Skeletal muscle tissue (tissue), 4 donors: ENCODE results near the gene PAXX. TPM values are rescaled to one million over a fixed set of nuclear protein-coding genes. Genes with fewer than 3 reads are reported as not detected.

Experiments
- H3K27ac ChIP-seq: one replicate; pipeline ENCODE4 v1.7.0; 2013; ENCODE audit warnings: mild to moderate bottlenecking, low read depth, low read length, inconsistent platforms
- H3K27me3 ChIP-seq, 3 donors: one replicate each; pipeline ENCODE4 v1.7.0; 2013; ENCODE audit warnings: low read length in 3 of 3; ENCODE audit not compliant: control insufficient read depth in 3 of 3, insufficient read depth in 3 of 3
- H3K36me3 ChIP-seq, 3 donors: one replicate each; pipeline ENCODE4 v1.7.0; 2013; ENCODE audit warnings: low read length in 3 of 3; ENCODE audit not compliant: control insufficient read depth in 3 of 3, insufficient read depth in 3 of 3
- H3K4me1 ChIP-seq, 3 donors: one replicate each; pipeline ENCODE4 v1.7.0; 2013; ENCODE audit warnings: low read length in 3 of 3, mild to moderate bottlenecking in 3 of 3; ENCODE audit not compliant: control insufficient read depth in 3 of 3, insufficient read depth in 3 of 3
- H3K4me3 ChIP-seq, 3 donors: one replicate each; pipeline ENCODE4 v1.7.0; 2013; ENCODE audit warnings: low read length in 3 of 3
- H3K9ac ChIP-seq, 3 donors: one replicate each; pipeline ENCODE4 v1.7.0; 2013; ENCODE audit warnings: low read length in 3 of 3, mild to moderate bottlenecking in 3 of 3, moderate library complexity in 2 of 3, low read depth in 1 of 3
- H3K9me3 ChIP-seq, 3 donors: one replicate each; pipeline ENCODE4 v1.7.0; 2013; ENCODE audit warnings: low read length in 3 of 3; ENCODE audit not compliant: control insufficient read depth in 3 of 3
- total RNA-seq: library from RNA; depleted of rRNA; stranded (reverse); fragments of >200 nt; gene quantifications from one replicate; pipeline ENCODE4 v1.2.3, GENCODE V29; 2014
- donor health status: Osteomylitis.

The PAXX gene
- total RNA-seq, 1 donor from 2014 or later, result 2.1 TPM

DNA sequence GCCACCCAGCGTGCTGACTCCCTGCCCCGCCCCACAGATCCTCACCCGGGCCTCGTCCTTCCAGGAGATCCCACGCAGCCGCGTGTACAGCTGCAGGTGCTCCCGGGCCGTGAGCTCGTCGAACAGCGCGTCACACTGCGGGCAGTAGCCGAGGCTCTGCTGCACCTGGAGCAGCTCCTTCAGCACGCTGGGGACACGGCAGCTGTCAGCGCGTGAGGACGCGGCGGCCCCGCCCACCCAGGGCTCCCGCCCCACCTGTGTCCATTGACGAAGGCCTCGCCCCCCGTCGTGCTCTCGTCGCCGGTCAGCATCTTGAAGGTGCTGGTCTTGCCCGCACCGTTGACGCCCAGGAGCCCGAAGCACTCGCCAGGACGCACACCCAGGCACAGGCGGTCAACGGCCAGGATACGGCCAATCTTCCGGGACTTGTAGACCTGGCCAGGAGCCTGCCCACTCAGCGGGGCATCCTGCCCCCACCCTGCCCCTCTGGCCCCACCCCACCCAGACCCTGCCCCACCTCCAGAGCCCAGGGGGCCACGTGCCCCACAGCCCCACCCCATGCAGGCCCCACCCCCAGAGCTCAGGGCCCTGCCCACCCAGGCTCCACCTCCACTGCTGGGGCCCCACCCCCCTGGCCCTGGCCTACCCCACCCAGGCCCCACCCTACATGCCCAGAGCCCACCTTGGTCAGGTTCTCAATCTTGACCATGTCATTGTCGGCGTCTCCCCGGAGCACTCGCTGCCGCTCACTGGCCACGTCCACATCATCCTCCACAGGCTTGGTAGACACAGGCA, 17.9 kb downstream of the PAXX start:
- H3K9ac ChIP-seq, result no peak overlapping the region
- H3K4me1 ChIP-seq, result no peaks in the 10 kb centered on the region
- peaks cover 11 to 24% (median 22%) of the 10 kb centered on the region in 3 donors for H3K36me3 ChIP-seq
- H3K27ac ChIP-seq, result no peak overlapping the region
- H3K4me3 ChIP-seq, result no peak overlapping the region
- no peaks in the 10 kb centered on the region for H3K9me3 ChIP-seq
- no peaks in the 10 kb centered on the region for H3K27me3 ChIP-seq

DNA sequence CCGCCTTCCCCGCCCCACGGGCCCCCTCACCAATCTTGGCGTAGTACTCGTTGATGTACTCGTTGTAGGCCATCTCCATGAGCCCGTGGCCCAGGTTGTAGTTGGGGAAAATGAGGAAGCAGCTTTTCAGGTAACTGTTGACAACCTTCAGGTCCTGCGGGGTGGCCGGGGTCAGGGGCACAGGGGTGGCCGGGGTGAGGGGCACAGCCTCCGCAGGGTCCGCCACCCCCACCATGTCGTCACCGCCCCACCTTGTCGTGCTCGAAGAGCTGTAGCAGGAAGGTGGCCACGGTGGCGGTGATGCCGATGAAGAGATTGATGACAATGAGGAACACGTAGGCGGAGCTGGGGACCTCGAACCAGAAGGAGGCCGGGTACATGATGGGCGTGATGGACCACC, 18.9 kb downstream of the PAXX start:
- no peak overlapping the region for H3K4me3 ChIP-seq
- H3K36me3 ChIP-seq, result peaks cover 17 to 29% (median 29%) of the 10 kb centered on the region in 3 donors
- no peaks in the 10 kb centered on the region for H3K4me1 ChIP-seq
- H3K27me3 ChIP-seq, result no peaks in the 10 kb centered on the region
- H3K9me3 ChIP-seq, result no peaks in the 10 kb centered on the region
- H3K9ac ChIP-seq, result no peak overlapping the region
- no peak overlapping the region for H3K27ac ChIP-seq

DNA sequence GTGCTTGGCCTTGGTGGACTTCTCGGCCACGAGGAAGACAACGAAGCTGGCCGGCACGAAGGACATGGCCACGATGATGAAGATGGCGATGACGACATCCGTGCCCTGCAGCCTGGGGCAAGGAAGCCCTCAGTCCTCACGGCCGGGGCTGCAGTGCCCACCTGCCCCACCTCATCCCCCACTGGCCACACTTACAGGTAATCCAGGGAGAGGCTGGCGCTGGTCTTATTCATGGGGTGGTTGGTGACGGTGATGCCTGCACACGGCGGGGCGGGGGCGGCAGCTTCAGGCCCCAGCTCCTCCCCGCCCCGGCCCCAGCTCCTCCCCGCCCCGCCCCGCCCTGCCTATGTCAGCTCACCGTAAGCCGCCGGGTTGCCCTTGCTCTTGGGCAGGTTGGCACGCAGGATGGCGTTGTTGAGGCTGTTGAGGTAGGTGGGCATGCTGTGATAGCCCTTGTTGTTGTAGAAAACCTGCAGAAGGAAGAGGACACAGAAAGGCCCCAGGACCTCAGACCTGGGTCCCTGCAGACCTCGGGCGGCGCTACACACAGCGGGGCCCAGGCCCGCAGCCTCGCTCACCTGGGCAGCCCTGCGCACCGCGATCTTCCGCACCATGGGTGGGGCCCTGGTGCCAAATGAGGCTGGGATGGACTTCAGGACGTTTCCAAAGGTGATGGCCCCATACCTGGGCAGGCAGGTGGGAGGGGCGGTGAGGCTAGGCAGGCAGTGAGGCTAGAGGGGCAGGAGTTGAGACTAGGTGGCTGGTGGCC, 19.9 kb downstream of the PAXX start:
- Histone ChIP-seq H3K27ac (no peak overlapping the region), H3K4me3 (no peak overlapping the region), H3K27me3 (no peaks in the 10 kb centered on the region), H3K36me3 (peaks cover 22 to 35% (median 34%) of the 10 kb centered on the region in 3 donors), H3K9me3 (no peaks in the 10 kb centered on the region), H3K4me1 (no peaks in the 10 kb centered on the region), H3K9ac (no peak overlapping the region)

DNA sequence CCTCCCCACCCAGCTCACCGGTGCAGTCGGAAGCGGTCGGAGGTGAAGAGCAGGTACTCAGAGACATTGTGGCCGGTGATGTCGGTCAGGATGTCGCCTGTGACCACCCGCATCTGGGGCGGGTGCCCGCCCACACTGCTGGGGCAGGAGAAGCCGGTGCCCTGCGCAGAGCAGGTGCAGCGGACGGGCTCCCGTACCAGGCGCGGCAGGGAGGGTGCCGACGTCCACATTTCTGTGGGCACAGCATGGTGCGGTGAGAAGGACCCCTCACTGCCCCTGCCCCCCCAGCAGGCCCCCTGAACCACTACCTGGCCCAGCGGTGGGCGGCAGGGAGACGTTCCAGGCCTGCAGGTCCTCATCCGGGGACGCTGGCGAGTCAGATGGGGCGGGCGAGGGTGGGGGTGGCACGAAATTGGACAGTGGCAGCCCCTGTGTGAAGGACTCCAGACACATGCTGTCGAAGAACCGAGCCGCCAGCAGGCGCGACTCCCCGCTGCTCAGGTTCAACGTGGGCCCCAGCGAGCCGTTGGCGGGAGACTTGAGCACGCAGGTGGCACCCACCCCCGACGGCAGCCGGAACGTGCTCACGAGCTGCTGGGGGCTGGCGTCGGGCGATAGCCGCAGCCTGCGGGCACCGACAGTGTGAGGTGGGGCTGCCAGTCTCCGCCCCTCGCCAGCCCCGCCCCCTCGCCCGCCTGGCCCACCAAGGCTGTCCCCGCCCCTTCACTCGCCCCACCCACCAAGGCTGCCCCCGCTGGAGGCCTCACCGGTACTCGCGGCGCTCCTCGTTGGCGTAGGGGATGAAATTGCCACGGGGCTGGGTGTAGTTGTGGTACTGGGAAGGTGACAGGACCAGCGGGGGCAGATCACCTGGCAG, 20.7 kb downstream of the PAXX start:
- peaks cover 25 to 39% (median 36%) of the 10 kb centered on the region in 3 donors for H3K36me3 ChIP-seq

DNA sequence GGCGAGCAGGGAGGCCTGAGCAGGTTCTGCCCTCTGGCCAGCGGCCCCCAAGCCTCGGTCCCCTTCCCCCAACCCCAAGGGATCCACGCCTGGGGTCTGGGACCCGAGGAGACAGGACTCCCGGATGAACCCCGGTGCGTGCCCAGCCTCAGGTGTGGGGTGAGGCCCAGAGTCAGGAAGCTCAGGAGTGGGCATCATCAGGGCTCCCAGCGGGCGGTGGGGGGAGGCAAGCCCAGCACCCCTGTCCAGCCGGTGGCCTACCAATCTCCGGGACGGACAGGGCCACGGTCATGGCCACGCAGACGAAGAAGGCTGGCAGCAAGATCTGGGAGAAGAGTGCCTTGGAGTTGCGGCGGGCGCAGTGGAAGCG, 21.3 kb downstream of the PAXX start:
- Histone ChIP-seq H3K9ac (no peak overlapping the region), H3K4me3 (no peak overlapping the region), H3K27ac (no peak overlapping the region), H3K36me3 (peaks cover 25 to 39% (median 36%) of the 10 kb centered on the region in 3 donors), H3K27me3 (no peaks in the 10 kb centered on the region), H3K4me1 (no peaks in the 10 kb centered on the region), H3K9me3 (no peaks in the 10 kb centered on the region)

More for the DNA sequence above, 20.7 kb downstream of the PAXX start:
- no peak overlapping the region for H3K9ac ChIP-seq
- no peaks in the 10 kb centered on the region for H3K4me1 ChIP-seq
- no peak overlapping the region for H3K4me3 ChIP-seq
- no peaks in the 10 kb centered on the region for H3K9me3 ChIP-seq
- no peaks in the 10 kb centered on the region for H3K27me3 ChIP-seq
- no peak overlapping the region for H3K27ac ChIP-seq

DNA sequence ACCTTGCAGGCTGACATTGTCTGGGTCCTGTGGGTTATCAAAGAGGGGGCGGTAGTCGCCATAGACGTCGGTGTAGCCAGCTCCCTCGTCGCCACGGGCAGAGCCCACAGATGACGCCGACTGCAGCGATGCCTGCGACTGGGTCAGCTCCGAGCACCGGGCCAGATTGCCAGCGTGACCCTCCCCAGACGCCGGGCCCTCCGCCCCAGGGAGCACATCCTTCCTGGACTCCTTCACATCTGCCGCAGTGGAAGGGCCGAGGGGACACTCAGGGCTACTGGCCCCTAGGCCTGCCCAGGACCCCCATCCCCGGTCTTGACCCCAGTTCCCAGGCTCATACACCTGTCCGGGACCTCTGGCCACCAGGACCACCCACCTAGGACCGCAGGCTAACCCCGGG, 21.9 kb downstream of the PAXX start:
- no peaks in the 10 kb centered on the region for H3K9me3 ChIP-seq
- peaks cover 25 to 41% (median 36%) of the 10 kb centered on the region in 3 donors for H3K36me3 ChIP-seq

DNA sequence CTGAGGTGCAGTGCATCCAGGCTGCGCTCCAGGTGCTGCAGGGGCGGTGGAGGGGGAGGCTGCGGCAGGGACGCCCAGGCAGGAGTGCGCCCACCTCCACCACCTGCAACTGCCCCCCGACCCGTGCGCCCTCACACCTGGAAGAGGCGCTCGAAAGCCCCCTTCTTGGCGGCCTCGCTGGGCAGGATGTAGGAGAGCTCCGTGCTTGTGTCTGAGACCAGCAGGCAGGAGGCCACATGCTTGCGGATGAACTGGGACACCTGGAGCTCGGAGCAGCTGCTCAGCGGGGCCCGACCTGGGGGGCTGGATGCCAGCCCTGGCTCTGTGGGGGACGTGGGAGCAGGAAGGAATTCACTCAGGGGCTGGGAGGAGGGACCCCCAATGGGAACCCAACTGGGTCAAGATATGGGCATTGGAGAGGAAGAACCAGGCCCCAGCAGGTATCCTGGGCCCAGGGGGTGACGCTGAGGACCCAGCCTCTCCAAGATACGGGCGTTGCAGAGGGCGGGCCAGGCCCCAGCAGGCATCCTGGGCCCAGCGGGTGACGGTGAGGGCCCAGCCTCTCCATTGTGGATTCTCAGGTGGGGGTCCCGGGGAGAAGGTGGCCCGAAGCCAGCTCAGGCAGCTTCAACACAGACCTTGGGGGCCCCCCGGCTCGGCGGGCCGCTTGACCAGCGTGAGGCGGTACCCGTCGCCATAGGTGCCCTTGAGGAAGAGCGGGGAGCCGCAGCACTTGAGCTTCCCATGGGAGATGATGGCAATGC, 22.7 kb downstream of the PAXX start:
- Histone ChIP-seq H3K27ac (no peak overlapping the region), H3K4me1 (no peaks in the 10 kb centered on the region), H3K27me3 (no peaks in the 10 kb centered on the region), H3K9ac (no peak overlapping the region), H3K4me3 (no peak overlapping the region), H3K9me3 (no peaks in the 10 kb centered on the region), H3K36me3 (peaks cover 21 to 35% (median 30%) of the 10 kb centered on the region in 3 donors)

More for the DNA sequence above, 21.9 kb downstream of the PAXX start:
- no peak overlapping the region for H3K4me3 ChIP-seq
- no peaks in the 10 kb centered on the region for H3K27me3 ChIP-seq
- H3K4me1 ChIP-seq, result no peaks in the 10 kb centered on the region
- no peak overlapping the region for H3K9ac ChIP-seq
- no peak overlapping the region for H3K27ac ChIP-seq

DNA sequence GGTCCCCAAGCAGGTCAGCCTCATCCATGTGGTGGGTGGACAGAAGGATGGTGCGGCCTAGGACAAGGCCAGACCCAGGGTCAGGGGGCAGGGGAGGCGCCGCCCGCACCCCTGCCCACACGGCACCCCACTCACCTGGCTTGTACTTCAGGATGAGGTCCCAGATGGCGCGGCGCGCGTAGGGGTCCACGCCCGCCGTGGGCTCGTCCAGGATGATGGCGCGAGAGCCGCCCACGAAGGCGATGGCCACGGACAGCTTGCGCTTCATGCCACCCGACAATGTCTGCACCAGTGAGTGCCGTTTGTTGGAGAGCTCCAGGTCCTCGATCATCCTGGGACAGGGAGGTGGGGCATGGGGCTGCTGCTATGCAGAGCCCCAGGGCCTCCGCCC, 23.3 kb downstream of the PAXX start:
- H3K4me1 ChIP-seq, result no peaks in the 10 kb centered on the region

DNA sequence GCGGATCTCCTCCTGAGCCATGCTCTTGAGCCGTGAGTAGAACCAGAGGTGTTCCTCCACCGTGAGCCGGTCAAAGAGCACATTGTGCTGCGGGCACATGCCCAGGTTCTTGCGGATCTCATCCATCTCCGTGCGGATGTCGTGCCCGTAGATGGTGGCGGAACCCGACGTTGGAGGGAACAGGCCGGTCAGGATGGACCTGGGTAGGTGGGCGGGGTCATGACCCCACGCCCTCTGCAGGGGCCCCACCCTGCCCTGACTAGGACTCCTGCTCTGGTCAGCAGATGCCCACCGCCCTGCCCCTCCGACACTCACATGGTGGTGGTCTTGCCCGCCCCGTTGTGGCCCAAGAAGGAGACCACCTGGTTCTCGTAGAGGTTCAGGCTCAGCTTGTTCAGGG, 23.8 kb downstream of the PAXX start:
- Histone ChIP-seq H3K27me3 (no peaks in the 10 kb centered on the region), H3K4me3 (no peak overlapping the region), H3K4me1 (no peaks in the 10 kb centered on the region), H3K9me3 (no peaks in the 10 kb centered on the region), H3K27ac (no peak overlapping the region), H3K36me3 (peaks cover 22 to 35% (median 30%) of the 10 kb centered on the region in 3 donors), H3K9ac (no peak overlapping the region)

More for the DNA sequence above, 23.3 kb downstream of the PAXX start:
- H3K27me3 ChIP-seq, result no peaks in the 10 kb centered on the region
- no peaks in the 10 kb centered on the region for H3K9me3 ChIP-seq
- H3K4me3 ChIP-seq, result no peak overlapping the region
- H3K9ac ChIP-seq, result no peak overlapping the region
- H3K27ac ChIP-seq, result no peak overlapping the region
- peaks cover 21 to 35% (median 30%) of the 10 kb centered on the region in 3 donors for H3K36me3 ChIP-seq
